ENCODE data around the gene DVL2.

- no peak for TF ChIP-seq CTCF (IDR thresholded peaks at IDR 0.05)
- TF ChIP-seq POLR2A (IDR thresholded peaks at IDR 0.05) = no peak
Measured at GRCh38 chr17:7203391-7203790, 30.9 kb downstream of the DVL2 start.
